Measurements from ENCODE around the gene CCDC85C. TPM values are rescaled to one million over a fixed set of nuclear protein-coding genes. Genes with fewer than 3 reads are reported as not detected.

CCDC85C gene
- total and polyA plus RNA-seq, 2 of the 8 experiments (the other 6 are each of a cell fraction or from before 2014, with no cell fraction given), result 16.8 to 35.8 TPM

DNA sequence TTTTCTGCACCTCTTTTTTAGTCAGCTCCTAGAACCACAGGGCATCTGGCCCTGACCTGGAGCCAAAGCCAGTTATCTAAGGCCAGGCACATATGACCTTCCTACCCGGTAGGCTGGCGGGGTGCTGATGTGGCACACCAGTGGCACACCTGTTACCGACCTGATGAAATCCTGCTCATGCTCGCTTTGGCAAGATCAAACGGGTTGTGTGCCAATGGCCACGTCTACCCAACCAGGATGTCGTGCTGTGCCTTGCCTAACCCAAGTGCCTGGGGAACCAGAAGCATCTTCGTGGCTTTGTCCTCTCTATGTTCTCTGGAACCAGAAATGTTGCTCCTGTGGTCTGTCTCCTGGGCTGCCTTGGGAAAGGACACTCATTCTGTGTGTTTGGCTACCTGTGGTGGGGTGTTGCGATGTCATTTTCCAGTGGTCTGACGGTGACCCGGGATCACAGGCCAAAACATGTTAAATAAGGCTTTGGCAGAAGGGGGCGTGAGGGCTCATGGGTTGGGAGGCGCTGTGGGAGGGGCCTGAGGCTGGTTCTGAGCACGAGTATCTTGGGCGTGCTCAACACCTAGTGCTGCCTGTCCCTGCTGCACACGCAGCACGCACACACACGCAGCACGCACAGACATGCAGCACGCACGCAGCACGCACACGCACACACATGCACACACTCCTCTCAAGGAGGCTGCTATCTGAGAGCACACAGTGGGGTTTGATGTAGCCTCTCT lies 94.9 kb downstream of the CCDC85C start (continued):
- TF ChIP-seq, protein P1, sequence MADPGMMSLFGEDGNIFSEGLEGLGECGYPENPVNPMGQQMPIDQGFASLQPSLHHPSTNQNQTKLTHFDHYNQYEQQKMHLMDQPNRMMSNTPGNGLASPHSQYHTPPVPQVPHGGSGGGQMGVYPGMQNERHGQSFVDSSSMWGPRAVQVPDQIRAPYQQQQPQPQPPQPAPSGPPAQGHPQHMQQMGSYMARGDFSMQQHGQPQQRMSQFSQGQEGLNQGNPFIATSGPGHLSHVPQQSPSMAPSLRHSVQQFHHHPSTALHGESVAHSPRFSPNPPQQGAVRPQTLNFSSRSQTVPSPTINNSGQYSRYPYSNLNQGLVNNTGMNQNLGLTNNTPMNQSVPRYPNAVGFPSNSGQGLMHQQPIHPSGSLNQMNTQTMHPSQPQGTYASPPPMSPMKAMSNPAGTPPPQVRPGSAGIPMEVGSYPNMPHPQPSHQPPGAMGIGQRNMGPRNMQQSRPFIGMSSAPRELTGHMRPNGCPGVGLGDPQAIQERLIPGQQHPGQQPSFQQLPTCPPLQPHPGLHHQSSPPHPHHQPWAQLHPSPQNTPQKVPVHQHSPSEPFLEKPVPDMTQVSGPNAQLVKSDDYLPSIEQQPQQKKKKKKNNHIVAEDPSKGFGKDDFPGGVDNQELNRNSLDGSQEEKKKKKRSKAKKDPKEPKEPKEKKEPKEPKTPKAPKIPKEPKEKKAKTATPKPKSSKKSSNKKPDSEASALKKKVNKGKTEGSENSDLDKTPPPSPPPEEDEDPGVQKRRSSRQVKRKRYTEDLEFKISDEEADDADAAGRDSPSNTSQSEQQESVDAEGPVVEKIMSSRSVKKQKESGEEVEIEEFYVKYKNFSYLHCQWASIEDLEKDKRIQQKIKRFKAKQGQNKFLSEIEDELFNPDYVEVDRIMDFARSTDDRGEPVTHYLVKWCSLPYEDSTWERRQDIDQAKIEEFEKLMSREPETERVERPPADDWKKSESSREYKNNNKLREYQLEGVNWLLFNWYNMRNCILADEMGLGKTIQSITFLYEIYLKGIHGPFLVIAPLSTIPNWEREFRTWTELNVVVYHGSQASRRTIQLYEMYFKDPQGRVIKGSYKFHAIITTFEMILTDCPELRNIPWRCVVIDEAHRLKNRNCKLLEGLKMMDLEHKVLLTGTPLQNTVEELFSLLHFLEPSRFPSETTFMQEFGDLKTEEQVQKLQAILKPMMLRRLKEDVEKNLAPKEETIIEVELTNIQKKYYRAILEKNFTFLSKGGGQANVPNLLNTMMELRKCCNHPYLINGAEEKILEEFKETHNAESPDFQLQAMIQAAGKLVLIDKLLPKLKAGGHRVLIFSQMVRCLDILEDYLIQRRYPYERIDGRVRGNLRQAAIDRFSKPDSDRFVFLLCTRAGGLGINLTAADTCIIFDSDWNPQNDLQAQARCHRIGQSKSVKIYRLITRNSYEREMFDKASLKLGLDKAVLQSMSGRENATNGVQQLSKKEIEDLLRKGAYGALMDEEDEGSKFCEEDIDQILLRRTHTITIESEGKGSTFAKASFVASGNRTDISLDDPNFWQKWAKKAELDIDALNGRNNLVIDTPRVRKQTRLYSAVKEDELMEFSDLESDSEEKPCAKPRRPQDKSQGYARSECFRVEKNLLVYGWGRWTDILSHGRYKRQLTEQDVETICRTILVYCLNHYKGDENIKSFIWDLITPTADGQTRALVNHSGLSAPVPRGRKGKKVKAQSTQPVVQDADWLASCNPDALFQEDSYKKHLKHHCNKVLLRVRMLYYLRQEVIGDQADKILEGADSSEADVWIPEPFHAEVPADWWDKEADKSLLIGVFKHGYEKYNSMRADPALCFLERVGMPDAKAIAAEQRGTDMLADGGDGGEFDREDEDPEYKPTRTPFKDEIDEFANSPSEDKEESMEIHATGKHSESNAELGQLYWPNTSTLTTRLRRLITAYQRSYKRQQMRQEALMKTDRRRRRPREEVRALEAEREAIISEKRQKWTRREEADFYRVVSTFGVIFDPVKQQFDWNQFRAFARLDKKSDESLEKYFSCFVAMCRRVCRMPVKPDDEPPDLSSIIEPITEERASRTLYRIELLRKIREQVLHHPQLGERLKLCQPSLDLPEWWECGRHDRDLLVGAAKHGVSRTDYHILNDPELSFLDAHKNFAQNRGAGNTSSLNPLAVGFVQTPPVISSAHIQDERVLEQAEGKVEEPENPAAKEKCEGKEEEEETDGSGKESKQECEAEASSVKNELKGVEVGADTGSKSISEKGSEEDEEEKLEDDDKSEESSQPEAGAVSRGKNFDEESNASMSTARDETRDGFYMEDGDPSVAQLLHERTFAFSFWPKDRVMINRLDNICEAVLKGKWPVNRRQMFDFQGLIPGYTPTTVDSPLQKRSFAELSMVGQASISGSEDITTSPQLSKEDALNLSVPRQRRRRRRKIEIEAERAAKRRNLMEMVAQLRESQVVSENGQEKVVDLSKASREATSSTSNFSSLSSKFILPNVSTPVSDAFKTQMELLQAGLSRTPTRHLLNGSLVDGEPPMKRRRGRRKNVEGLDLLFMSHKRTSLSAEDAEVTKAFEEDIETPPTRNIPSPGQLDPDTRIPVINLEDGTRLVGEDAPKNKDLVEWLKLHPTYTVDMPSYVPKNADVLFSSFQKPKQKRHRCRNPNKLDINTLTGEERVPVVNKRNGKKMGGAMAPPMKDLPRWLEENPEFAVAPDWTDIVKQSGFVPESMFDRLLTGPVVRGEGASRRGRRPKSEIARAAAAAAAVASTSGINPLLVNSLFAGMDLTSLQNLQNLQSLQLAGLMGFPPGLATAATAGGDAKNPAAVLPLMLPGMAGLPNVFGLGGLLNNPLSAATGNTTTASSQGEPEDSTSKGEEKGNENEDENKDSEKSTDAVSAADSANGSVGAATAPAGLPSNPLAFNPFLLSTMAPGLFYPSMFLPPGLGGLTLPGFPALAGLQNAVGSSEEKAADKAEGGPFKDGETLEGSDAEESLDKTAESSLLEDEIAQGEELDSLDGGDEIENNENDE (IDR thresholded peaks at IDR 0.05; ENCODE audit: insufficient replicate concordance, low read length), result no peak
- TF ChIP-seq SAP30 (IDR thresholded peaks at IDR 0.05; ENCODE audit: insufficient read depth, insufficient replicate concordance, low read length) (no peak), POLR2AphosphoS5 (IDR thresholded peaks at IDR 0.05; ENCODE audit: low read depth, low read length) (no peak; the same call in 1 of the 2 replicates), HDAC6 (IDR thresholded peaks at IDR 0.05; ENCODE audit: low read depth, low read length) (no peak), TEAD4 (IDR thresholded peaks at IDR 0.05; ENCODE audit: low read depth, low read length) (no peak), TBP (IDR thresholded peaks at IDR 0.05; ENCODE audit: low read depth, low read length) (no peak)
- TF ChIP-seq, protein P2, sequence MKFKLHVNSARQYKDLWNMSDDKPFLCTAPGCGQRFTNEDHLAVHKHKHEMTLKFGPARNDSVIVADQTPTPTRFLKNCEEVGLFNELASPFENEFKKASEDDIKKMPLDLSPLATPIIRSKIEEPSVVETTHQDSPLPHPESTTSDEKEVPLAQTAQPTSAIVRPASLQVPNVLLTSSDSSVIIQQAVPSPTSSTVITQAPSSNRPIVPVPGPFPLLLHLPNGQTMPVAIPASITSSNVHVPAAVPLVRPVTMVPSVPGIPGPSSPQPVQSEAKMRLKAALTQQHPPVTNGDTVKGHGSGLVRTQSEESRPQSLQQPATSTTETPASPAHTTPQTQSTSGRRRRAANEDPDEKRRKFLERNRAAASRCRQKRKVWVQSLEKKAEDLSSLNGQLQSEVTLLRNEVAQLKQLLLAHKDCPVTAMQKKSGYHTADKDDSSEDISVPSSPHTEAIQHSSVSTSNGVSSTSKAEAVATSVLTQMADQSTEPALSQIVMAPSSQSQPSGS (IDR thresholded peaks at IDR 0.05; ENCODE audit: low read length), result no peak

All from H1 (cell line).